ENCODE results near the gene ZNF800.
"Not testable (repeated sequence)": the region's sequence is repeated elsewhere in the genome, so short reads cannot be mapped to it uniquely, and the experiment has no call there.

The ZNF800 gene

GRCh38 chr7:127392566-127393367 lies at the start of gene ZNF800:
TSS of gene ZNF800 (minus strand) at chr7:127392708. CDS start at chr7:127391557, 1,151 bp downstream.
- DNase-seq (ENCODE audit: low spot score), result peak; percentile 89

GRCh38 chr7:127440206-127440605 lies 47.7 kb upstream of the ZNF800 start:
- no peak for DNase-seq (ENCODE audit: low spot score)

GRCh38 chr7:127438836-127439235 lies 46.3 kb upstream of the ZNF800 start:
- no peak for DNase-seq (ENCODE audit: low spot score)

GRCh38 chr7:127437837-127438236 lies 45.3 kb upstream of the ZNF800 start:
- no peak for DNase-seq (ENCODE audit: low spot score)

GRCh38 chr7:127437241-127437640 lies 44.7 kb upstream of the ZNF800 start:
- DNase-seq (ENCODE audit: low spot score), result no peak

GRCh38 chr7:127429281-127429680 lies 36.8 kb upstream of the ZNF800 start:
- not testable (repeated sequence) for DNase-seq (ENCODE audit: low spot score)

GRCh38 chr7:127419196-127419595 lies 26.7 kb upstream of the ZNF800 start:
- DNase-seq (ENCODE audit: low spot score), result no peak

GRCh38 chr7:127418459-127418858 lies 26.0 kb upstream of the ZNF800 start:
- no peak for DNase-seq (ENCODE audit: low spot score)

GRCh38 chr7:127417346-127417745 lies 24.8 kb upstream of the ZNF800 start:
- no peak for DNase-seq (ENCODE audit: low spot score)

GRCh38 chr7:127415060-127415742 lies 22.7 kb upstream of the ZNF800 start:
- no peak for DNase-seq (ENCODE audit: low spot score)

GRCh38 chr7:127413962-127414361 lies 21.5 kb upstream of the ZNF800 start:
- DNase-seq (ENCODE audit: low spot score), result peak; percentile 33

GRCh38 chr7:127413326-127413725 lies 20.8 kb upstream of the ZNF800 start:
- no peak for DNase-seq (ENCODE audit: low spot score)

- no peak for DNase-seq (ENCODE audit: low spot score)
These were observed 18.7 kb upstream of the ZNF800 start for GRCh38 chr7:127411176-127411575.

- DNase-seq (ENCODE audit: low spot score), result no peak
These were observed 17.1 kb upstream of the ZNF800 start for GRCh38 chr7:127409629-127410028.

- DNase-seq (ENCODE audit: low spot score), result no peak
These were observed 12.0 kb upstream of the ZNF800 start for GRCh38 chr7:127404286-127405072.

- DNase-seq (ENCODE audit: low spot score), result no peak
These were observed 3.7 kb upstream of the ZNF800 start for GRCh38 chr7:127396184-127396583.

- not testable (repeated sequence) for DNase-seq (ENCODE audit: low spot score)
These were observed 2.6 kb upstream of the ZNF800 start for GRCh38 chr7:127395104-127395503.

GRCh38 chr7:127393368-127394058 lies 1.0 kb upstream of the ZNF800 start:
- no peak for DNase-seq (ENCODE audit: low spot score)

GRCh38 chr7:127392182-127392565 lies 334 bp downstream of the ZNF800 start:
- DNase-seq (ENCODE audit: low spot score), result peak; percentile 59

- peak; percentile 47 for DNase-seq (ENCODE audit: low spot score)
These were observed 822 bp downstream of the ZNF800 start for GRCh38 chr7:127391591-127392181.

GRCh38 chr7:127390817-127391590 lies 1.5 kb downstream of the ZNF800 start:
- no peak for DNase-seq (ENCODE audit: low spot score)

Data from CD4-positive, alpha-beta T cell treated with Interleukin-15 for 4 hours (primary cell).